Bronchus fibroblast of lung (primary cell): ENCODE results near the gene TRAPPC4. TPM values are rescaled to one million over a fixed set of nuclear protein-coding genes. Genes with fewer than 3 reads are reported as not detected.

Experiments used
- total RNA-seq: library from RNA; depleted of rRNA; stranded (reverse); fragments of >200 nt; gene quantifications from 2 replicates; pipeline ENCODE4 v1.2.3, GENCODE V29; 2015

The TRAPPC4 gene, protein sequence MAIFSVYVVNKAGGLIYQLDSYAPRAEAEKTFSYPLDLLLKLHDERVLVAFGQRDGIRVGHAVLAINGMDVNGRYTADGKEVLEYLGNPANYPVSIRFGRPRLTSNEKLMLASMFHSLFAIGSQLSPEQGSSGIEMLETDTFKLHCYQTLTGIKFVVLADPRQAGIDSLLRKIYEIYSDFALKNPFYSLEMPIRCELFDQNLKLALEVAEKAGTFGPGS
- 82.4 and 102 TPM in 2 replicates for total RNA-seq

DNA sequence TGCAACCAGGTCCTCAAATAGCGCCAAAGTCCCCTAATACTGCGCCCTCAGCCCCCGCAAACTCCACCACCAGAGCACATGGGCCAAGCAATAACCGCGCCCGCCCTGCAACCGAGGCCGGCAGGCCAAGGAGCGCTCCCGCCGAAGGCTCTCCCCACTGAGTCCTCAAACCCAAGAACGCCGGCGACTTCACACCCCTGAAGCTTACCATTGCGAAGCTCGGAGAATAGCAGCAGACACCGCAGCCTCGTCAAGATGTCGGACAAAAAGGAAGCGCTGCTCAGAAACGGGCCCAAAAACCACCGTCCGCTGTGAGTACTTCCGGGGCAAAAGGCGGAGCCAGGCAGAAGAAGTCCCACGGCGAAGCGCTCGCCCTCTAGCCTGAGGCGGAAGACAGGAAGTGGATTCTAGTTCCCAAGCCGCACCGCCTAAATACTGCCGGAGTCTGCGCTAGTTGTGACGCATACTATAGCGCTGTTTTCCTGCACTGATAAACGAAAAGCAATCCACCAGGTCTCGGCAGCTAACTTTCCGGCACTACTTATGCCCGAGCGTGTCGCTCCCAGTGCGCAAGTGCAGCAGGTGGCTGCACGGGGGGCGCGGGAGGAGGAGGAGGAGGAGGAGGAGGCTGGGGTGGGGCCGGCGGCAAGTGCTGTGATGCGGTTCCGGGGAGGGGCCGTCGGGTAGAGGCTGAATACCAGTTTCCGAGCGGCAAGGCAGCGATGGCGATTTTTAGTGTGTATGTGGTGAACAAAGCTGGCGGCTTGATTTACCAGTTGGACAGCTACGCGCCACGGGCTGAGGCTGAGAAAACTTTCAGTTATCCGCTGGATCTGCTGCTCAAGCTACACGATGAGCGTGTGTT, at the start of gene TRAPPC4, which contains the start of gene RPS25:
Gene TRAPPC4, plus strand, starts transcription at position 693 of the 865 bp plus-strand sequence. Its CDS starts 30 bp downstream, at position 723.
Gene RPS25, minus strand, starts transcription at position 270 of the 865 bp plus-strand sequence. Its CDS starts 59 bp downstream, at position 211.

DNA sequence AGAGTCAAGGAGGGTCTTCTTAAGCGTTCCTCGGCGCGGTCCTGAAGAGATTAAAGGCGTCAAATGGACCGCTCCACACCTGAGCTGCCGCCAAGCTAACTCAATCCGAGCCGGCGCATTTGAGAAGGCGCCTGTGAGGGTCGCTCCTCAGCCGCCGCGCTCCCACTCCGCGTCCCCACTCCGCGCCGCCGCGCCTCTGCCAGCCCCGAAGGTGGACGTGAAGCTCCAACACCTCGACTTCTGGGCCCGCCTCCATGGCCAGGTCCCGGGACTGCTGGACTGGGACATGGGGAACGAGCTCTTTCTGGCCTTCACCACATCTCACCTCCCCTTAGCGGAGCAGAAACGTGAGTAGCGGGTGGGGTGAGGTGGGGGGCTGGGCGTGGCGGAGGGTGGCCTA, 46.9 kb upstream of the TRAPPC4 start, which contains the start of gene FOXR1:
Gene FOXR1, plus strand, starts transcription at position 116 of the 400 bp plus-strand sequence. Its CDS starts 171 bp downstream, at position 287.

DNA sequence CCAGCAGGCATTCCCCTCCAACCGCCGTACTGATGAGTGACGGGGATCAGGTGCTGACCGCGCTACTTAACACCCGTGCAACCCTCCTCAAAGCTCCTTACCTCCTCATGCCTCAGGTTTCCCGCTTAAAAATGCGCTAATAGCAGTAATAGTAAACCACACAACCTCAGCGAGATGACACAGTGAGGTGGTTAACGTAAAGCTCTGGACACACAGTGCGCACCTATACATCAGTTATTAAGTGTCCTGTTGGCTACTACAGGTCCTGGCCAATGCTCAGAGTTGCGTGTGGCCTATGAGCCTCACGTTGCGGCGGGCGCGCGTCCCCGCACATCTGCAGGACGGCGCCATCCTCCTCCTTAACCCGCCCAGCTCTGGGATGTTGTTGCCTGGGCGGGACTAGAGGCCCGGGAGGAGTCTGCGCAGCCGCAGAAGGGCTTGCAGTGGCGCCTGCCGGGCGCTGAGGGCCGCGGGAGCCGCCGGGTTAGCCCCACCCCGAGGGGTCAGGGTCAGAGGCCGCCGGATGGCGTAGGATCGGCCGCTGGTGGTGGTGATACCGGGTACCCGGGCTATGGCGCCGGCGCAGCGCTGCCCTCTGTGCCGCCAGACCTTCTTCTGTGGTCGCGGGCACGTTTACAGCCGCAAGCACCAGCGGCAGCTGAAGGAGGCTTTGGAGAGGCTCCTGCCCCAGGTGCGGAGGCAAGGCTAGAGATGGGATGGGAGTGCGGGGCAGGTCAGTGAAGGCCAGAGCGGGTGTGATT, 20.8 kb upstream of the TRAPPC4 start, which contains the start of gene CENATAC:
Gene CENATAC, plus strand, starts transcription at position 512 of the 761 bp plus-strand sequence. Its CDS starts 60 bp downstream, at position 572.

DNA sequence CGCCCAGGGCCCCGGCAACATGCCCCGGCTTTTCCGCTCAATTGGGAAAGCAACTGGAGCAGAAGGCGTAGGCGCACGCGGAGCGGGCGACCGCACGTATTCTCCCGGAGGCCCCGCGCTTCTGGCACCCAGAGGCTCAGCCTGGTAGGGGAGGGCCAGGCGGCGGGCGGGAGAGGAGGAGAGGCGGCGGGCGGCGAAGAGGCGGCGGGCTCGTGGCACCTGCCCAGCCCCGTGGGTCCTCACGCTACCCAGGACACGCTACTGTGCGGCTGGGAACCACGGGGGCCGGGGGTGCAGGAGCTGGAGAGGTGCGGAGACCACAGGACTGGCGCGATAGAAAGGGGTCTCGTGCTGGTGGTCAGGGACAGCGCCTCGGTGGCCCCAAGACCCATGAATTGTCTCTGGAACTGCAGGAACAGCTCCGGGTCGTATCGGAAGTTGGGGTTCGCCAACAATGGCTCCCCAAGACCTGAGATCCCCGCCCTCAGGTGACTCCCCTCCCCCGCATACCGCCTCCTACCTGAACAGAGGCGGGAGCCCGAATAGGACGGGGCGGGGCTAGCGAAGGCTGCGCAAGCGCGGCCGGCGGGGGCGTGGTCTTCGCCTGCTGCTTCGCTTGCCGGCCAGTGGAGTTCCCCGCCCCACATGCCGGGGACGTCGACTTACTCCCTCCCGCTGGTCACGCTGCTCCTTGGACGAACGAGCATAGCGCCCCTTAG, 11.9 kb downstream of the TRAPPC4 start, which contains the start of gene SLC37A4:
Gene SLC37A4, minus strand, starts transcription at position 549 of the 719 bp plus-strand sequence.

DNA sequence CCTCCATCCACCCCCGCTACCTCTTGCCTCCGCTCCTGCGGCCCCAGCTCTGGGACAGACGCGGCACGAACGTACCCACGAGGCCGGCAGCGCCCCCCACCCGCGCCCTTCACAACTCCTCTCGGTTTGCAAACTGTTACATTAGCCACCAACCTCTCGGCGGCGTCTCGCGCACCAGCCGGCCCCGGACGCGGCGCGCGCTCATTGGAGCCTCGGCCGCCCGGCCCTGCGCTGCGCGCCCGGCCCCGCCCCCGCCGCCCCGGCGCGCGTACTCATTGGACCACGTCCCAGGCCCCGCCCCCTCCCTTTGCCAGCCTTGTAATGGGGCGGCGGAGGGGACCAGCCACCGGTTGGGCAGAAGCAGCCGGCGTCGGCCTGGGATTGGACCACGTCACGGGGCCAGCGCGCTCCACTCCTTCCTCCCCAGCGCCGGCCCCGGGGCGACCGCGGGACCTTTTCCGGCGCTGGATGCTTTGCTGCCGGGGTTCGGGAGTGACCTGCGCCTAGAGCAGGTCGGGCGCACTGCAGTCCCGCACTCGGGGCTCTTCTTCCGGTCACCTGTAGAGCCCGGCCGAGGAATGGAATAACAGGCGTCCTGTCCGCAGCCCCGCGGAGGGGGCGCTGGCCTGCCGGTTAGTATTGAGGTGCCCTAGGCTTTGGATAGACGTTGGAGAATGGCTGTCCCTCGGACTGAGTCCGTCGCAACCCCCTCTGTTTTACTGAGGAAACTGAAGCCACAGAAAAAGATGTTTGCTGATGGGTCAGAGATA, 38.6 kb downstream of the TRAPPC4 start, which contains the start of gene HYOU1:
Gene HYOU1, minus strand, starts transcription at position 206 of the 770 bp plus-strand sequence. CDS start 1,045 bp downstream, outside the sequence.

DNA sequence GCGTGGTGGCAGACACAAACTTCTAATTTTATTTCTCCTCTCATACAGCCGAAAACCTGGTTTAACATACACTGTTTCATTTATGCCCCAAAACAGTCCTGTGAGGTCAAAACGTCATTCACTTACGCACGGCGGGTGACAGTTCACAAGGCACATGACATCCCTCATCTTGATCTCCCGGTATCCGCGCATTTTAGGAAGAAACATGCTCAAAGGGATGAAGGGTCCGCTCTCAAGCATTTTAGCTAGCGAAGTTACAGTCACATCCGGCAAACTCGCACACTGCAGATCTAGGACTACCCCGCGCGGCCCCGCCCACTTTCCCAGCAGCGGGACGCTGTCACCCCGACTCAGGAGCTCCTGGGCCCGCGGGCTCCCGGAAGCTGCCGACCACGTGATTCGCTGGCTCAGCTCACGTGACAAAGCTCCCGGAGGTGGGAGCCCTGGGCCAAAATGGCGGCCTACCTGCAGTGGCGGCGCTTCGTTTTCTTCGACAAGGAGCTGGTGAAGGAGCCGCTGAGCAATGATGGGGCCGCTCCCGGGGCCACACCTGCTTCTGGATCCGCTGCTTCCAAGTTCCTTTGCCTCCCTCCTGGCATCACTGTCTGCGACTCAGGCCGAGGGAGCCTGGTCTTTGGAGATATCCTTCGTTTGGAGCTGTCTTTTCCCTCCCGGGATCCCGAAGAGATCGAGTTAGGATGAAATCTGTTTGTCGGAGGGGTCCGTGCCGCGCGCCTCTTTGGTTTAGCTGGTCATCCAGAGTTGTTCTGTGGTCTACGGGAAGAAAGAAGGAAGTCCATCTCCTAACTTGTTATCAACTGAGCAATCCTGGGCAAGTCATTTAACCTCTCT, 49.0 kb downstream of the TRAPPC4 start, which contains the start of gene VPS11:
Gene VPS11, plus strand, starts transcription at position 448 of the 852 bp plus-strand sequence. Its CDS starts 6 bp downstream, at position 454.

Other genes with a start within 250 kb of the TRAPPC4 start
- gene DDX6, start 227.6 kb upstream of the TRAPPC4 start, total RNA-seq, result 44.9 and 48.8 TPM in 2 replicates
- gene CXCR5, start 134.9 kb upstream of the TRAPPC4 start, total RNA-seq, result not detected in 2 replicates
- gene BCL9L, start 92.8 kb upstream of the TRAPPC4 start, total RNA-seq, result 21.0 and 21.4 TPM in 2 replicates
- gene UPK2, start 62.5 kb upstream of the TRAPPC4 start, total RNA-seq, result not detected in 2 replicates
- gene FOXR1, start 47.0 kb upstream of the TRAPPC4 start, total RNA-seq, result not detected in 2 replicates
- 7.1 and 7.9 TPM in 2 replicates for gene CENATAC, start 20.6 kb upstream of the TRAPPC4 start, total RNA-seq
- gene RPS25, start 423 bp upstream of the TRAPPC4 start, total RNA-seq, result 1,361 and 1,484 TPM in 2 replicates
- 20.8 and 24.1 TPM in 2 replicates for gene SLC37A4, start 12.1 kb downstream of the TRAPPC4 start, total RNA-seq
- gene HYOU1, start 38.4 kb downstream of the TRAPPC4 start, total RNA-seq, result 70.6 and 75.7 TPM in 2 replicates
- gene VPS11, start 49.1 kb downstream of the TRAPPC4 start, total RNA-seq, result 24.2 and 26.5 TPM in 2 replicates
- gene HMBS, start 66.1 kb downstream of the TRAPPC4 start, total RNA-seq, result 26.2 and 35.4 TPM in 2 replicates
- gene DPAGT1, start 83.1 kb downstream of the TRAPPC4 start, total RNA-seq, result 34.1 and 40.0 TPM in 2 replicates
- gene C2CD2L, start 88.6 kb downstream of the TRAPPC4 start, total RNA-seq, result 6.1 and 7.9 TPM in 2 replicates
- gene HINFP, start 102.8 kb downstream of the TRAPPC4 start, total RNA-seq, result 11.8 and 12.0 TPM in 2 replicates
- 0.15 and 0.34 TPM in 2 replicates for gene ABCG4, start 130.3 kb downstream of the TRAPPC4 start, total RNA-seq
- 13.5 and 15.1 TPM in 2 replicates for gene NLRX1, start 150.0 kb downstream of the TRAPPC4 start, total RNA-seq
- not detected in 2 replicates for gene NHERF4, start 166.7 kb downstream of the TRAPPC4 start, total RNA-seq
- gene CBL, start 187.6 kb downstream of the TRAPPC4 start, total RNA-seq, result 7.1 and 8.2 TPM in 2 replicates